GM23338 (cell line): ENCODE measurements around the gene FBXO38. TPM values are rescaled to one million over a fixed set of nuclear protein-coding genes. Genes with fewer than 3 reads are reported as not detected.

Source experiments
- ATAC-seq: fragments of 200-7000 bp; cut with Tn5 transposase; 3 replicates; pipeline ENCODE4 v1.9.1; 2020
- DNase-seq: peaks from one replicate; pipeline ENCODE4 v3.0.0-alpha.2; 2015; ENCODE audit warnings: low spot score
- H2AFZ ChIP-seq: fragments of 200-600 bp; sonication (generic); 2 replicates; pipeline ENCODE4 v1.8.0; 2016; ENCODE audit warnings: antibody characterized with exemption, mild to moderate bottlenecking, moderate library complexity
- H3F3A ChIP-seq: fragments of 200-600 bp; sonication (generic); replicated peaks from 2 replicates; pipeline ENCODE4 v1.8.0; 2017; ENCODE audit warnings: antibody characterized with exemption, mixed run types, low read depth
- H3K27ac ChIP-seq: fragments of 200-600 bp; sonication (generic); 2 replicates; pipeline ENCODE4 v1.6.1; 2016; ENCODE audit warnings: low read depth
- H3K27me3 ChIP-seq: fragments of 200-600 bp; sonication (generic); 2 replicates; pipeline ENCODE4 v1.8.0; 2016; ENCODE audit warnings: mild to moderate bottlenecking, mixed run types, moderate library complexity; ENCODE audit not compliant: insufficient read depth
- H3K36me3 ChIP-seq: fragments of 200-600 bp; sonication (generic); 2 replicates; pipeline ENCODE4 v1.8.0; 2016; ENCODE audit warnings: mild to moderate bottlenecking; ENCODE audit not compliant: insufficient read depth
- H3K4me1 ChIP-seq: fragments of 200-600 bp; sonication (generic); 2 replicates; pipeline ENCODE4 v1.8.0; 2016; ENCODE audit warnings: mild to moderate bottlenecking, moderate library complexity; ENCODE audit not compliant: insufficient read depth
- H3K4me2 ChIP-seq: fragments of 200-600 bp; sonication (generic); 2 replicates; pipeline ENCODE4 v1.7.1; 2017; ENCODE audit warnings: mixed run types
- H3K4me3 ChIP-seq: fragments of 200-600 bp; sonication (generic); 2 replicates; pipeline ENCODE4 v1.6.1; 2016; ENCODE audit warnings: mixed run types
- H3K79me2 ChIP-seq: fragments of 200-600 bp; sonication (generic); replicated peaks from 2 replicates; pipeline ENCODE4 v1.8.0; 2017; ENCODE audit warnings: mild to moderate bottlenecking; ENCODE audit not compliant: insufficient read depth
- H3K9me2 ChIP-seq: fragments of 200-600 bp; sonication (generic); 2 replicates; pipeline ENCODE4 v1.8.0; 2017; ENCODE audit not compliant: insufficient read depth
- H4K20me1 ChIP-seq: fragments of 200-600 bp; sonication (generic); replicated peaks from 2 replicates; pipeline ENCODE4 v1.8.0; 2017; ENCODE audit warnings: mild to moderate bottlenecking; ENCODE audit not compliant: insufficient read depth
- H3K27ac Mint-ChIP-seq: 2 replicates; pipeline ENCODE4 v1.8.0; 2020; ENCODE audit warnings: inconsistent platforms, mild to moderate bottlenecking, moderate library complexity, mixed read lengths
- H3K27me3 Mint-ChIP-seq: 3 replicates; pipeline ENCODE4 v1.8.0; 2022; ENCODE audit warnings: low read depth, mild to moderate bottlenecking, moderate library complexity, mixed read lengths, inconsistent platforms; ENCODE audit not compliant: insufficient read depth, poor library complexity
- H3K36me3 Mint-ChIP-seq: 3 replicates; pipeline ENCODE4 v1.8.0; 2021; ENCODE audit warnings: low read depth, mild to moderate bottlenecking, inconsistent platforms, moderate library complexity, mixed read lengths
- H3K4me1 Mint-ChIP-seq: 3 replicates; pipeline ENCODE4 v1.8.0; 2020; ENCODE audit warnings: mild to moderate bottlenecking, inconsistent platforms, mixed read lengths
- H3K4me3 Mint-ChIP-seq: 3 replicates; pipeline ENCODE4 v1.8.0; 2021; ENCODE audit warnings: moderate library complexity, mild to moderate bottlenecking, inconsistent platforms, mixed read lengths
- H3K9me3 Mint-ChIP-seq: 3 replicates; pipeline ENCODE4 v1.8.0; 2020; ENCODE audit warnings: moderate library complexity, mild to moderate bottlenecking, inconsistent platforms, mixed read lengths
- CREB1 ChIP-seq: fragments of 250-450 bp; sonication (Bioruptor Pico); IDR thresholded peaks from 2 replicates; pipeline ENCODE4 v1.5.0; 2020; ENCODE audit warnings: low read depth, mild to moderate bottlenecking, moderate library complexity
- CTCF ChIP-seq, 2 experiments: fragments of 200-600 bp in 1 of 2; sonication (generic) in 1 of 2; conservative IDR thresholded peaks; 2 replicates each; pipeline versions ENCODE4 v1.5.1 to v1.6.1; 2016 to 2017; ENCODE audit warnings: antibody characterized with exemption in 2 of 2, low read depth in 2 of 2, mild to moderate bottlenecking in 2 of 2, moderate library complexity in 1 of 2
- JUNB ChIP-seq: IDR thresholded peaks from one replicate; pipeline ENCODE4 v1.6.1; 2016; ENCODE audit warnings: antibody characterized with exemption; ENCODE audit not compliant: unreplicated experiment
- NANOG ChIP-seq: IDR thresholded peaks from 2 replicates; pipeline ENCODE4 v1.6.1; 2016; ENCODE audit warnings: antibody characterized with exemption, borderline replicate concordance
- STAT1 ChIP-seq: IDR thresholded peaks from one replicate; pipeline ENCODE4 v1.6.1; 2016; ENCODE audit warnings: antibody characterized with exemption; ENCODE audit not compliant: unreplicated experiment
- ZNF331 ChIP-seq: fragments of 250-450 bp; sonication (Bioruptor Pico); IDR thresholded peaks from 2 replicates; pipeline ENCODE4 v1.5.0; 2020; ENCODE audit warnings: low read depth, mild to moderate bottlenecking, moderate library complexity
- ZNF462 ChIP-seq: fragments of 250-450 bp; sonication (Bioruptor Pico); IDR thresholded peaks from 2 replicates; pipeline ENCODE4 v1.5.0; 2020; ENCODE audit warnings: mild to moderate bottlenecking, moderate library complexity
- polyA plus RNA-seq: library from polyadenylated mRNA; unstranded; fragments of >200 nt; fragmentation: Nextera tagmentation; extraction: Ambion mirVana; gene quantifications from 2 replicates; pipeline ENCODE4 v1.2.1, GENCODE V29; 2016
- total RNA-seq: library from RNA; depleted of rRNA; stranded (reverse); fragments of >200 nt; shearing (Covaris generic); gene quantifications from 2 replicates; pipeline ENCODE4 v1.2.3, GENCODE V29; 2014

The FBXO38 gene
- total and polyA plus RNA-seq, 2 experiments from 2014 or later = 13.3 to 45.6 TPM

GRCh38 chr5:148446611-148447010 is 62.9 kb downstream of the FBXO38 start (continued):
- no peak for TF ChIP-seq ZNF462 (CRISPR knock-in tag)
- TF ChIP-seq JUNB = no peak
- no peak for TF ChIP-seq NANOG
- TF ChIP-seq STAT1 = no peak
- no peak for TF ChIP-seq CREB1 (CRISPR knock-in tag)

GRCh38 chr5:148452499-148453193 is 68.9 kb downstream of the FBXO38 start:
- H3K9me3 Mint-ChIP-seq = no peaks in the 10 kb centered on the region
- no peaks in the 10 kb centered on the region for H3K27me3 Mint-ChIP-seq
- H3K27me3 ChIP-seq = no peaks in the 10 kb centered on the region

More at GRCh38 chr5:148452499-148453193, 68.9 kb downstream of the FBXO38 start:
- H4K20me1 ChIP-seq = no peaks in the 10 kb centered on the region
- H3K4me1 Mint-ChIP-seq = peaks cover 32% of the 10 kb centered on the region
- no peak for ATAC-seq
- no peak overlapping the region for H2AFZ ChIP-seq
- H3K4me3 ChIP-seq = no peak overlapping the region
- no peak overlapping the region for H3K27ac ChIP-seq
- H3K79me2 ChIP-seq = no peaks in the 10 kb centered on the region
- H3K4me2 ChIP-seq = no peak overlapping the region
- TF ChIP-seq STAT1 (no peak), JUNB (no peak), CTCF (conservative IDR thresholded peaks at IDR 0.05; ENCODE audit: low read depth in 2 of 2) (no peak), ZNF331 (no peak)
- no peak overlapping the region for H3K27ac Mint-ChIP-seq
- H3F3A ChIP-seq = no peaks in the 10 kb centered on the region
- H3K9me2 ChIP-seq = peaks cover 5% of the 10 kb centered on the region; the same call in 1 of the 2 replicates
- H3K36me3 Mint-ChIP-seq = no peaks in the 10 kb centered on the region
- H3K4me1 ChIP-seq = peaks cover 34% of the 10 kb centered on the region
- no peak overlapping the region for H3K4me3 Mint-ChIP-seq
- H3K36me3 ChIP-seq = no peaks in the 10 kb centered on the region
- DNase-seq = no peak
